ENCODE data around the gene PTGER1.
A peak's percentile ranks its signal among the peaks of the same experiment; 100 is the strongest.
"Not testable (repeated sequence)": the region's sequence is repeated elsewhere in the genome, so short reads cannot be mapped to it uniquely, and the experiment has no call there.

The PTGER1 gene

GRCh38 chr19:14462401-14462800 lies 12.8 kb downstream of the PTGER1 start:
- peaks cover 73% of the 10 kb centered on the region for H3K36me3 Mint-ChIP-seq (ENCODE audit: insufficient read depth)
- DNase-seq (ENCODE audit: low spot score in 2 of 2); H3K27ac Mint-ChIP-seq (ENCODE audit: low read depth); ATAC-seq (replicated peaks; ENCODE audit: extremely low read depth, poor library complexity, severe bottlenecking); H3K4me3 Mint-ChIP-seq; H3K9me3 Mint-ChIP-seq; H3K27me3 Mint-ChIP-seq: not testable (repeated sequence)
- H3K4me1 Mint-ChIP-seq = peaks cover 29% of the 10 kb centered on the region

GRCh38 chr19:14460935-14461334 lies 14.2 kb downstream of the PTGER1 start:
- Mint-ChIP-seq H3K4me3 (no peak overlapping the region), H3K9me3 (no peaks in the 10 kb centered on the region), H3K27ac (ENCODE audit: low read depth) (peak overlapping the region; percentile 39), H3K27me3 (no peaks in the 10 kb centered on the region), H3K4me1 (peaks cover 32% of the 10 kb centered on the region), H3K36me3 (ENCODE audit: insufficient read depth) (peaks cover 69% of the 10 kb centered on the region)
- DNase-seq (ENCODE audit: low spot score in 2 of 2) = no peak
- ATAC-seq (replicated peaks; ENCODE audit: extremely low read depth, poor library complexity, severe bottlenecking) = no peak

DNA sequence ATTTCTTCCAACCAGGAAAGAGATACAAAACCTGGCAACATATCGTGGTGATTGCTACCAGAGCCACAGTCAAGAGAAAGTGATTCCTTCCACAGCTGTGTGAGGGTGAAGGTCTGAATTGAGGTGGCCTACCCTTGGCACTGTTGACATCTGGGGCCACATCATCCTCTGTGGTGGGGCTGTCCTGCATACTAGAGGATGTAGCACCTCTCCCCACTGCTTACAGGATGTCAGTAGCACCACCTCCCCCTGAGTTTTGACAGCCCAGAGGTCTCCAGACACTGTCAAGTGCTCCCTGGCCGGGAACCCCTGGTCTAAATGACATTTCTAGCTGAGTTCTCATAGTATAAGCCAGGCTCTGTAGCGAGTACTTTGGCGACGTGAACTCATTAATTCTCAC lies 15.5 kb downstream of the PTGER1 start:
- Mint-ChIP-seq H3K9me3 (no peaks in the 10 kb centered on the region), H3K36me3 (ENCODE audit: insufficient read depth) (peaks cover 70% of the 10 kb centered on the region), H3K27ac (ENCODE audit: low read depth) (peak overlapping the region; percentile 39), H3K4me1 (peaks cover 34% of the 10 kb centered on the region), H3K4me3 (peak overlapping the region; percentile 58), H3K27me3 (no peaks in the 10 kb centered on the region)
- peak; percentile 100 for ATAC-seq (replicated peaks; ENCODE audit: extremely low read depth, poor library complexity, severe bottlenecking)
- DNase-seq (ENCODE audit: low spot score in 2 of 2) = peak; percentile 32 to 68

- not testable (repeated sequence) for H3K4me3 Mint-ChIP-seq; H3K27me3 Mint-ChIP-seq; ATAC-seq (replicated peaks; ENCODE audit: extremely low read depth, poor library complexity, severe bottlenecking); DNase-seq (ENCODE audit: low spot score in 2 of 2); H3K9me3 Mint-ChIP-seq; H3K27ac Mint-ChIP-seq (ENCODE audit: low read depth)
- H3K4me1 Mint-ChIP-seq = peaks cover 28% of the 10 kb centered on the region
- H3K36me3 Mint-ChIP-seq (ENCODE audit: insufficient read depth) = peaks cover 84% of the 10 kb centered on the region
Measured at GRCh38 chr19:14452303-14452702, 22.9 kb downstream of the PTGER1 start.

DNA sequence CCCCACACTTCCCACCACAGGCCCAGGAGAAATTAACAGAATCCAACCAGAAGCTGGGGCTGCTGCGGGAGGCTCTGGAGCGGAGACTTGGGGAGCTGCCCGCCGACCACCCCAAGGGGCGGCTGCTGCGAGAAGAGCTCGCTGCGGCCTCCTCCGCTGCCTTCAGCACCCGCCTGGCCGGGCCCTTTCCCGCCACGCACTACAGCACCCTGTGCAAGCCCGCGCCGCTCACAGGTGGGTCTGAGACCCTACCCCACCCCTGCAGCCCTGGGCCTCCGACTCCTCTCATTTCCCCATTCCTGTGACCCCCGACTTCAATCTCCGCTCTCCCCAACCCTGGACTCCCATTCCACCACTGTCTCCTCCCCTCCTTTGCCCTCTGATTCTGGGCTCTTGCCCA lies 24.3 kb downstream of the PTGER1 start:
- Mint-ChIP-seq H3K27me3 (no peaks in the 10 kb centered on the region), H3K9me3 (no peaks in the 10 kb centered on the region), H3K36me3 (ENCODE audit: insufficient read depth) (peaks cover 90% of the 10 kb centered on the region), H3K27ac (ENCODE audit: low read depth) (no peak overlapping the region), H3K4me3 (no peak overlapping the region), H3K4me1 (peaks cover 25% of the 10 kb centered on the region)
- ATAC-seq (replicated peaks; ENCODE audit: extremely low read depth, poor library complexity, severe bottlenecking) (no peak), DNase-seq (ENCODE audit: low spot score in 2 of 2) (no peak)

- H3K36me3 Mint-ChIP-seq (ENCODE audit: insufficient read depth) = peaks cover 88% of the 10 kb centered on the region
- DNase-seq (ENCODE audit: low spot score in 2 of 2) (peak in 1 of 2 donors; percentile 47), ATAC-seq (replicated peaks; ENCODE audit: extremely low read depth, poor library complexity, severe bottlenecking) (no peak)
- no peak overlapping the region for H3K4me3 Mint-ChIP-seq
- H3K27ac Mint-ChIP-seq (ENCODE audit: low read depth) = no peak overlapping the region
- peaks cover 23% of the 10 kb centered on the region for H3K4me1 Mint-ChIP-seq
- H3K9me3 Mint-ChIP-seq = no peaks in the 10 kb centered on the region
- H3K27me3 Mint-ChIP-seq = no peaks in the 10 kb centered on the region
Measured at GRCh38 chr19:14450168-14450874, 24.8 kb downstream of the PTGER1 start.

- DNase-seq (ENCODE audit: low spot score in 2 of 2) (no peak), ATAC-seq (replicated peaks; ENCODE audit: extremely low read depth, poor library complexity, severe bottlenecking) (no peak)
- peaks cover 88% of the 10 kb centered on the region for H3K36me3 Mint-ChIP-seq (ENCODE audit: insufficient read depth)
- no peaks in the 10 kb centered on the region for H3K27me3 Mint-ChIP-seq
- no peaks in the 10 kb centered on the region for H3K9me3 Mint-ChIP-seq
- no peak overlapping the region for H3K27ac Mint-ChIP-seq (ENCODE audit: low read depth)
- H3K4me3 Mint-ChIP-seq = no peak overlapping the region
- peaks cover 28% of the 10 kb centered on the region for H3K4me1 Mint-ChIP-seq
Measured at GRCh38 chr19:14449321-14449720, 25.8 kb downstream of the PTGER1 start.

DNA sequence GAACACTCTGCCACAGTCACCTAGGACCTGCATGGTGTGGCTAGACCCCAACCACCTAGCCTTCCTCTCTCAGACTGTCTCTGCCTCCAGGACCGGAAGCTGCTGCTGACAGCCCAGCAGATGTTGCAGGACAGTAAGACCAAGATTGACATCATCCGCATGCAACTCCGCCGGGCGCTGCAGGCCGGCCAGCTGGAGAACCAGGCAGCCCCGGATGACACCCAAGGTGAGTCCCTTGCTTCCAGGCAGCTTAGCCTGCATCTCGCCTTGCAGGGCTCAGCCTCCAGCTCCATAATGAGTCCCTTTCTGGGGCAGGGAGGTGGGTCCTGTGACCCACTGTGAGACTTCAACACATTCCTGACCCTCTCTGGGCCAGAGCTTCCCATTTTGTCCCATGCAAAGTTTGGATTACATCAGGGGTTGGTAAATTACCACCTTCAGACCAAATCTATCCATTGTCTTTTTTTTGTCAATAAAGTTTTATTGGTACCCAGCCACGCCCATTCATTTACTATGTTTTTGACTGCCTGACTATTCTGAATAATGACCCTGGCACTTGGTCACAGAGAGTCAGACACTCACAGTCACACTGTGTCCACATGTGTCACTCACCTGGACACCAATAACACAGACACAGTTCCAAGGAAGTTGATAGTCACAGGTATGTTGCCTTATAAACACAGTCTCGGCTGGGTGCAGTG lies 28.7 kb downstream of the PTGER1 start:
- ATAC-seq (replicated peaks; ENCODE audit: extremely low read depth, poor library complexity, severe bottlenecking) = no peak
- no peak overlapping the region for H3K4me3 Mint-ChIP-seq
- peaks cover 86% of the 10 kb centered on the region for H3K36me3 Mint-ChIP-seq (ENCODE audit: insufficient read depth)

GRCh38 chr19:14443632-14444216 lies 31.4 kb downstream of the PTGER1 start:
- H3K4me1 Mint-ChIP-seq = peaks cover 44% of the 10 kb centered on the region
- no peaks in the 10 kb centered on the region for H3K9me3 Mint-ChIP-seq
- peaks cover 71% of the 10 kb centered on the region for H3K36me3 Mint-ChIP-seq (ENCODE audit: insufficient read depth)
- DNase-seq (ENCODE audit: low spot score in 2 of 2) = no peak
- ATAC-seq (replicated peaks; ENCODE audit: extremely low read depth, poor library complexity, severe bottlenecking) = no peak
- no peaks in the 10 kb centered on the region for H3K27me3 Mint-ChIP-seq
- no peak overlapping the region for H3K4me3 Mint-ChIP-seq
- no peak overlapping the region for H3K27ac Mint-ChIP-seq (ENCODE audit: low read depth)

More for the DNA sequence above, 28.7 kb downstream of the PTGER1 start:
- no peak for DNase-seq (ENCODE audit: low spot score in 2 of 2)
- Mint-ChIP-seq H3K9me3 (no peaks in the 10 kb centered on the region), H3K27me3 (no peaks in the 10 kb centered on the region), H3K27ac (ENCODE audit: low read depth) (no peak overlapping the region), H3K4me1 (peaks cover 39% of the 10 kb centered on the region)

DNA sequence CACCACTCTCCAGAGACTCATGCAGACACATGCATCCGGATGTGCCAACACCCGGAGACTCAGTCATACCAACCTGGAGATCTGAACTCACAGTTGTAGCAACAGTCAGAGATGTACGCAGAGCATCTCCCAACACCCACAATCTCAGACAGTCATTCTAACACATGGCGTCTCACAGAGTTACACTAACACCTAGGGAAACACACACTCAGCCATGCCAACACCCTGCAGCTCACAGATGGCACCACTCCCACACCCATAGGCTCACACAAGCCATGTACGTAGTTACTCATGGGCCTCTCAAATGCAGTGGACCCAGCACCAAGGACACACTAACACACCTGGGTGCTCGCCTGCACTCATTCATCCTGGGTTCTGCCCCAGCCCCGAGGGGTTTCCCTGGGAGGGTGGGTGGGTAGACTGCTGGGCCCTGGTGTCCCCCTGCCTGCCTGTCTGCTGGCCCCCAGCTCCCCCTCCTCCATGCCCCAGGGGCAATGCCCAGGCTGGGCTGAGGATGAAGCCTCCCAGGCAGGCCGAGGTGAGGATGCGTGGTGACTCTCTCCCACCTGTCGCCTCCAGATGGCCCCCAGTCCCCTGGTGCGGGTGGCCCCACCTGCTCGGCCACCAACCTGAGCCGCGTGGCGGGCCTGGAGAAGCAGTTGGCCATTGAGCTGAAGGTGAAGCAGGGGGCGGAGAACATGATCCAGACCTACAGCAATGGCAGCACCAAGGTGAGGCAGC lies 32.1 kb downstream of the PTGER1 start:
- Mint-ChIP-seq H3K4me3 (peak overlapping the region; percentile 16), H3K27me3 (no peaks in the 10 kb centered on the region), H3K36me3 (ENCODE audit: insufficient read depth) (peaks cover 64% of the 10 kb centered on the region), H3K9me3 (no peaks in the 10 kb centered on the region), H3K4me1 (peaks cover 46% of the 10 kb centered on the region), H3K27ac (ENCODE audit: low read depth) (no peak overlapping the region)
- no peak for ATAC-seq (replicated peaks; ENCODE audit: extremely low read depth, poor library complexity, severe bottlenecking)
- DNase-seq (ENCODE audit: low spot score in 2 of 2) = no peak

- Mint-ChIP-seq H3K4me1 (peaks cover 49% of the 10 kb centered on the region), H3K36me3 (ENCODE audit: insufficient read depth) (peaks cover 46% of the 10 kb centered on the region), H3K4me3 (peak overlapping the region; percentile 99), H3K27ac (ENCODE audit: low read depth) (peak overlapping the region; percentile 99), H3K9me3 (no peaks in the 10 kb centered on the region), H3K27me3 (no peaks in the 10 kb centered on the region)
- no peak for DNase-seq (ENCODE audit: low spot score in 2 of 2)
- no peak for ATAC-seq (replicated peaks; ENCODE audit: extremely low read depth, poor library complexity, severe bottlenecking)
Measured at GRCh38 chr19:14441041-14441938, 33.9 kb downstream of the PTGER1 start.

GRCh38 chr19:14440049-14440448 lies 35.1 kb downstream of the PTGER1 start:
- DNase-seq (ENCODE audit: low spot score in 2 of 2) (peak; percentile 59), ATAC-seq (replicated peaks; ENCODE audit: extremely low read depth, poor library complexity, severe bottlenecking) (peak; percentile 98)
- peak overlapping the region; percentile 99 for H3K4me3 Mint-ChIP-seq
- H3K9me3 Mint-ChIP-seq = no peaks in the 10 kb centered on the region
- H3K27me3 Mint-ChIP-seq = no peaks in the 10 kb centered on the region
- peak overlapping the region; percentile 99 for H3K27ac Mint-ChIP-seq (ENCODE audit: low read depth)
- peaks cover 41% of the 10 kb centered on the region for H3K36me3 Mint-ChIP-seq (ENCODE audit: insufficient read depth)
- H3K4me1 Mint-ChIP-seq = peaks cover 53% of the 10 kb centered on the region

Data from central memory CD8-positive, alpha-beta T cell (primary cell).